Ishikawa (cell line): ENCODE data around the gene CNTD1.

Experiments used
- CEBPB ChIP-seq: IDR thresholded peaks from 2 replicates; pipeline ENCODE4 v1.6.1; 2012
- CREB1 ChIP-seq: IDR thresholded peaks from 2 replicates; pipeline ENCODE4 v1.6.1; 2012; ENCODE audit warnings: low read depth
- EGR1 ChIP-seq: IDR thresholded peaks from 2 replicates; pipeline ENCODE4 v1.6.1; 2012
- EP300 ChIP-seq: IDR thresholded peaks from 2 replicates; pipeline ENCODE4 v1.6.1; 2012; ENCODE audit warnings: borderline replicate concordance
- FOXM1 ChIP-seq: IDR thresholded peaks from 2 replicates; pipeline ENCODE4 v1.6.1; 2012; ENCODE audit warnings: low read depth, borderline replicate concordance
- MAX ChIP-seq: IDR thresholded peaks from 2 replicates; pipeline ENCODE4 v1.6.1; 2012
- NFIC ChIP-seq: IDR thresholded peaks from 2 replicates; pipeline ENCODE4 v1.6.1; 2012
- RAD21 ChIP-seq: IDR thresholded peaks from 2 replicates; pipeline ENCODE4 v1.6.1; 2012; ENCODE audit warnings: low read depth
- TAF1 ChIP-seq: IDR thresholded peaks from 2 replicates; pipeline ENCODE4 v1.6.1; 2012; ENCODE audit warnings: low read depth, mild to moderate bottlenecking
- TCF12 ChIP-seq: IDR thresholded peaks from 2 replicates; pipeline ENCODE4 v1.6.1; 2012; ENCODE audit warnings: low read depth
- TEAD4 ChIP-seq: IDR thresholded peaks from 2 replicates; pipeline ENCODE4 v1.6.1; 2012
- YY1 ChIP-seq: IDR thresholded peaks from 2 replicates; pipeline ENCODE4 v1.6.1; 2012; ENCODE audit warnings: low read depth
- ZBTB7A ChIP-seq: IDR thresholded peaks from 2 replicates; pipeline ENCODE4 v1.6.1; 2012; ENCODE audit warnings: low read depth
- TF ChIP-seq, protein P1 (sequence below): IDR thresholded peaks from 2 replicates; pipeline ENCODE4 v1.6.1; 2012
- TF ChIP-seq, protein P2 (sequence below): IDR thresholded peaks from 2 replicates; pipeline ENCODE4 v1.6.1; 2012; ENCODE audit warnings: low read depth, mild to moderate bottlenecking

Gene CNTD1

DNA sequence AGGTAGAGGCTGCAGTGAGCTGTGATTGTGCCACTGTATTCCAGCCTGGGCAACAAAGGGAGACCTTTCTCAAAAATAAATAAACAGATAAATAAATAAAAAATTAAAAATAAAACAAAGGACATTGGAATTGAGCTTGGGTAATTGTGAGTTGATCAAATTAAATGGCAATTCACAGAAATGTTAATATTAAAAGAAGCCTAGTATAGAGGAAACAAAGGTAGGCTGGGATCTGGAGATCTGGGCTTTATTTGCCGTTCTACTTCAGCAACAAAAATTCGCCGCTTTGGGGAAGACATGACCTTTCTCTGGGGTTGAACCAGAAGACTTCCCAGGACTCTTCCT, 25.7 kb upstream of the CNTD1 start:
- TF ChIP-seq MAX (no peak), EGR1 (no peak), TEAD4 (no peak), RAD21 (no peak), CEBPB (no peak), TAF1 (no peak), CREB1 (no peak), TCF12 (no peak), YY1 (no peak), NFIC (no peak), FOXM1 (no peak), EP300 (no peak), ZBTB7A (no peak)
- TF ChIP-seq, protein P1, sequence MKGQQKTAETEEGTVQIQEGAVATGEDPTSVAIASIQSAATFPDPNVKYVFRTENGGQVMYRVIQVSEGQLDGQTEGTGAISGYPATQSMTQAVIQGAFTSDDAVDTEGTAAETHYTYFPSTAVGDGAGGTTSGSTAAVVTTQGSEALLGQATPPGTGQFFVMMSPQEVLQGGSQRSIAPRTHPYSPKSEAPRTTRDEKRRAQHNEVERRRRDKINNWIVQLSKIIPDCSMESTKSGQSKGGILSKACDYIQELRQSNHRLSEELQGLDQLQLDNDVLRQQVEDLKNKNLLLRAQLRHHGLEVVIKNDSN: no peak
- TF ChIP-seq, protein P2, sequence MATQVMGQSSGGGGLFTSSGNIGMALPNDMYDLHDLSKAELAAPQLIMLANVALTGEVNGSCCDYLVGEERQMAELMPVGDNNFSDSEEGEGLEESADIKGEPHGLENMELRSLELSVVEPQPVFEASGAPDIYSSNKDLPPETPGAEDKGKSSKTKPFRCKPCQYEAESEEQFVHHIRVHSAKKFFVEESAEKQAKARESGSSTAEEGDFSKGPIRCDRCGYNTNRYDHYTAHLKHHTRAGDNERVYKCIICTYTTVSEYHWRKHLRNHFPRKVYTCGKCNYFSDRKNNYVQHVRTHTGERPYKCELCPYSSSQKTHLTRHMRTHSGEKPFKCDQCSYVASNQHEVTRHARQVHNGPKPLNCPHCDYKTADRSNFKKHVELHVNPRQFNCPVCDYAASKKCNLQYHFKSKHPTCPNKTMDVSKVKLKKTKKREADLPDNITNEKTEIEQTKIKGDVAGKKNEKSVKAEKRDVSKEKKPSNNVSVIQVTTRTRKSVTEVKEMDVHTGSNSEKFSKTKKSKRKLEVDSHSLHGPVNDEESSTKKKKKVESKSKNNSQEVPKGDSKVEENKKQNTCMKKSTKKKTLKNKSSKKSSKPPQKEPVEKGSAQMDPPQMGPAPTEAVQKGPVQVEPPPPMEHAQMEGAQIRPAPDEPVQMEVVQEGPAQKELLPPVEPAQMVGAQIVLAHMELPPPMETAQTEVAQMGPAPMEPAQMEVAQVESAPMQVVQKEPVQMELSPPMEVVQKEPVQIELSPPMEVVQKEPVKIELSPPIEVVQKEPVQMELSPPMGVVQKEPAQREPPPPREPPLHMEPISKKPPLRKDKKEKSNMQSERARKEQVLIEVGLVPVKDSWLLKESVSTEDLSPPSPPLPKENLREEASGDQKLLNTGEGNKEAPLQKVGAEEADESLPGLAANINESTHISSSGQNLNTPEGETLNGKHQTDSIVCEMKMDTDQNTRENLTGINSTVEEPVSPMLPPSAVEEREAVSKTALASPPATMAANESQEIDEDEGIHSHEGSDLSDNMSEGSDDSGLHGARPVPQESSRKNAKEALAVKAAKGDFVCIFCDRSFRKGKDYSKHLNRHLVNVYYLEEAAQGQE: no peak

- no peak for TF ChIP-seq EP300
- TF ChIP-seq CEBPB: no peak; the same call in 1 of the 2 replicates
- peak; percentile 99 for TF ChIP-seq TAF1
- peak; percentile 82 for TF ChIP-seq TCF12
- TF ChIP-seq, protein P2: no peak
- TF ChIP-seq NFIC: 0 out of 2 replicates have a peak, but pooled peaks have one; percentile 21
- TF ChIP-seq YY1: peak; percentile 86
- TF ChIP-seq FOXM1: no peak
- TF ChIP-seq, protein P1: peak; percentile 61
- no peak for TF ChIP-seq ZBTB7A
- TF ChIP-seq CREB1: no peak
- TF ChIP-seq MAX: peak; percentile 62
- no peak; the same call in 1 of the 2 replicates for TF ChIP-seq TEAD4
- TF ChIP-seq EGR1: no peak
- TF ChIP-seq RAD21: peak; percentile 3; the same call in 1 of the 2 replicates
Measured at GRCh38 chr17:42773290-42774035, 25.2 kb upstream of the CNTD1 start, which contains the start of gene VPS25. TSS of gene VPS25 (plus strand) at chr17:42773449. CDS start at chr17:42773476, 27 bp downstream.

- TF ChIP-seq TEAD4 (0 out of 2 replicates have a peak, but pooled peaks have one; percentile 9), EP300 (peak; percentile 20; the same call in 1 of the 2 replicates), NFIC (no peak), CEBPB (0 out of 2 replicates have a peak, but pooled peaks have one; percentile 1)
Measured at GRCh38 chr17:42774066-42774745, 24.5 kb upstream of the CNTD1 start.

- TF ChIP-seq RAD21: no peak
- no peak for TF ChIP-seq TAF1
- no peak for TF ChIP-seq ZBTB7A
- no peak for TF ChIP-seq YY1
- no peak for TF ChIP-seq NFIC
- no peak for TF ChIP-seq TEAD4
- no peak for TF ChIP-seq CEBPB
- no peak for TF ChIP-seq CREB1
- TF ChIP-seq, protein P1: no peak
- TF ChIP-seq FOXM1: no peak
- TF ChIP-seq MAX: no peak
- TF ChIP-seq EP300: no peak
- TF ChIP-seq, protein P2: no peak
- TF ChIP-seq EGR1: no peak
- no peak for TF ChIP-seq TCF12
Measured at GRCh38 chr17:42775534-42776098, 23.0 kb upstream of the CNTD1 start.
